HUES6 (cell line): Measurements from ENCODE around the gene ADGRV1.
A peak's percentile ranks its signal among the peaks of the same experiment; 100 is the strongest.

Experiments
- H3K27ac ChIP-seq: 2 replicates; pipeline ENCODE4 v1.7.0; 2013; ENCODE audit warnings: low read depth, mild to moderate bottlenecking, low read length, inconsistent platforms
- H3K27me3 ChIP-seq: 2 replicates; pipeline ENCODE4 v1.6.1; 2013; ENCODE audit warnings: low read length; ENCODE audit not compliant: control insufficient read depth, insufficient read depth
- H3K36me3 ChIP-seq: 2 replicates; pipeline ENCODE4 v1.6.1; 2013; ENCODE audit warnings: low read length; ENCODE audit not compliant: control insufficient read depth, insufficient read depth
- H3K4me1 ChIP-seq: 2 replicates; pipeline ENCODE4 v1.6.1; 2013; ENCODE audit warnings: low read length; ENCODE audit not compliant: control insufficient read depth, insufficient read depth
- H3K4me3 ChIP-seq: 2 replicates; pipeline ENCODE4 v1.5.1; 2013; ENCODE audit warnings: low read depth, low read length
- H3K9ac ChIP-seq: one replicate; pipeline ENCODE4 v1.6.1; 2013; ENCODE audit warnings: mild to moderate bottlenecking, low read length
- H3K9me3 ChIP-seq: 2 replicates; pipeline ENCODE4 v1.6.1; 2013; ENCODE audit warnings: low read depth, low read length; ENCODE audit not compliant: control insufficient read depth, insufficient read depth

The ADGRV1 gene

GRCh38 chr5:91177639-91178038 is 619.0 kb downstream of the ADGRV1 start:
- Histone ChIP-seq H3K9me3 (no peaks in the 10 kb centered on the region), H3K27ac (no peak overlapping the region), H3K4me1 (no peaks in the 10 kb centered on the region; the same call in 1 of the 2 replicates), H3K9ac (no peak overlapping the region), H3K4me3 (no peak overlapping the region), H3K27me3 (no peaks in the 10 kb centered on the region), H3K36me3 (no peaks in the 10 kb centered on the region)

GRCh38 chr5:91178461-91178860 is 619.9 kb downstream of the ADGRV1 start:
- no peaks in the 10 kb centered on the region for H3K27me3 ChIP-seq
- H3K9ac ChIP-seq, result no peak overlapping the region
- H3K9me3 ChIP-seq, result no peaks in the 10 kb centered on the region
- H3K4me3 ChIP-seq, result no peak overlapping the region
- no peaks in the 10 kb centered on the region for H3K36me3 ChIP-seq
- H3K27ac ChIP-seq, result no peak overlapping the region
- H3K4me1 ChIP-seq, result peaks cover 4% of the 10 kb centered on the region

DNA sequence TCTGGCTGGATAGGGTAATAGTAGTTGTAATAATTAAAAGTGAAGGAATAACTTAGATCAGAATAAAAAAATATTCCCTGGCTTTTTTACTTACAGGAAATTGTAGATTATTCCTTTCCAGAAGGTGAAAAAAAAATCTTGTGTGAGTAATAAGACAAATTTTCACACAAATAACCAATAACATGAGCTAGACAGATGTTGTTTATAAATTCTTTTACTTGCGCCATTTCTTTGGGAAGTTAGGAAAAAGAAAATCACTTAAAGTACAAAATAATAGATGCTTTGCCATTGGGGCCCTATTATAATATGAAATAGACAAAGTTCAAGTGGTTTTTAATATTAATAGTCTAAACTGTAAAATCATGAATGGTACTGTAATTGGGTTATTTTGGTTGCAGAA is 620.4 kb downstream of the ADGRV1 start:
- Histone ChIP-seq H3K9ac (no peak overlapping the region), H3K27me3 (no peaks in the 10 kb centered on the region), H3K4me1 (peaks cover 10% of the 10 kb centered on the region), H3K4me3 (no peak overlapping the region), H3K27ac (no peak overlapping the region), H3K36me3 (no peaks in the 10 kb centered on the region), H3K9me3 (no peaks in the 10 kb centered on the region)

GRCh38 chr5:91180506-91180905 is 621.9 kb downstream of the ADGRV1 start:
- Histone ChIP-seq H3K9me3 (no peaks in the 10 kb centered on the region), H3K27me3 (no peaks in the 10 kb centered on the region), H3K4me3 (no peak overlapping the region), H3K9ac (no peak overlapping the region), H3K27ac (no peak overlapping the region), H3K4me1 (peaks cover 10% of the 10 kb centered on the region), H3K36me3 (no peaks in the 10 kb centered on the region)

- Histone ChIP-seq H3K27me3 (no peaks in the 10 kb centered on the region), H3K36me3 (no peaks in the 10 kb centered on the region), H3K27ac (no peak overlapping the region), H3K9ac (no peak overlapping the region), H3K4me3 (no peak overlapping the region), H3K9me3 (no peaks in the 10 kb centered on the region), H3K4me1 (peaks cover 10% of the 10 kb centered on the region)
Observed at GRCh38 chr5:91182763-91183162, 624.2 kb downstream of the ADGRV1 start.

DNA sequence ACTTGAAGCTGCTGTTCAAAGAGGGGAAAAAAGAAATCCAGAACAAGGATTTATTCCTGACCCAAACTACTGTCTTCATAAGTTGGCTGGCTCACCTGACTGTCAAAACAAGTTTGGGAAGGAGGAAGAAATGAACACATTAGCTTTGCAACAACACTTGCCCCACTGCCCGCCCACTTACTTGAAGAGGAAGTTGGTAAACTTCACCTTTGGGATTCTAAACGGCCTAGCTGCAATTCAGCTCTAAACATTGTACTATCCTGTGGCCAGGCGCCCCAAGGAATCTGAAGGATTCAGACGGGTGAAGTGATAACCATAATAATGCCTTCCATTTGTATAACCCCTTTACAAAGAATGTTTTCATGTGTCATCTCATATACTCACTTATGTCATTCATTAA is 625.1 kb downstream of the ADGRV1 start:
- no peak overlapping the region for H3K4me3 ChIP-seq
- H3K9me3 ChIP-seq, result no peaks in the 10 kb centered on the region
- H3K9ac ChIP-seq, result no peak overlapping the region
- no peaks in the 10 kb centered on the region for H3K36me3 ChIP-seq
- H3K27me3 ChIP-seq, result no peaks in the 10 kb centered on the region
- peaks cover 10% of the 10 kb centered on the region for H3K4me1 ChIP-seq
- peak overlapping the region; percentile 5; the same call in 1 of the 2 replicates for H3K27ac ChIP-seq

- Histone ChIP-seq H3K27me3 (no peaks in the 10 kb centered on the region), H3K4me3 (no peak overlapping the region), H3K36me3 (no peaks in the 10 kb centered on the region), H3K9me3 (no peaks in the 10 kb centered on the region), H3K27ac (no peak overlapping the region), H3K9ac (no peak overlapping the region), H3K4me1 (peaks cover 18% of the 10 kb centered on the region)
Observed at GRCh38 chr5:91186101-91186500, 627.5 kb downstream of the ADGRV1 start.

GRCh38 chr5:91187032-91187431 is 628.4 kb downstream of the ADGRV1 start:
- H3K4me1 ChIP-seq, result peaks cover 18% of the 10 kb centered on the region
- no peaks in the 10 kb centered on the region for H3K9me3 ChIP-seq
- H3K9ac ChIP-seq, result no peak overlapping the region

GRCh38 chr5:91188755-91189154 is 630.2 kb downstream of the ADGRV1 start:
- no peaks in the 10 kb centered on the region for H3K9me3 ChIP-seq
- no peak overlapping the region for H3K9ac ChIP-seq
- no peaks in the 10 kb centered on the region for H3K36me3 ChIP-seq
- no peak overlapping the region for H3K4me3 ChIP-seq
- no peak overlapping the region for H3K27ac ChIP-seq
- peaks cover 11% of the 10 kb centered on the region for H3K4me1 ChIP-seq
- H3K27me3 ChIP-seq, result no peaks in the 10 kb centered on the region

More at GRCh38 chr5:91187032-91187431, 628.4 kb downstream of the ADGRV1 start:
- Histone ChIP-seq H3K36me3 (no peaks in the 10 kb centered on the region), H3K4me3 (no peak overlapping the region), H3K27me3 (no peaks in the 10 kb centered on the region), H3K27ac (no peak overlapping the region)

DNA sequence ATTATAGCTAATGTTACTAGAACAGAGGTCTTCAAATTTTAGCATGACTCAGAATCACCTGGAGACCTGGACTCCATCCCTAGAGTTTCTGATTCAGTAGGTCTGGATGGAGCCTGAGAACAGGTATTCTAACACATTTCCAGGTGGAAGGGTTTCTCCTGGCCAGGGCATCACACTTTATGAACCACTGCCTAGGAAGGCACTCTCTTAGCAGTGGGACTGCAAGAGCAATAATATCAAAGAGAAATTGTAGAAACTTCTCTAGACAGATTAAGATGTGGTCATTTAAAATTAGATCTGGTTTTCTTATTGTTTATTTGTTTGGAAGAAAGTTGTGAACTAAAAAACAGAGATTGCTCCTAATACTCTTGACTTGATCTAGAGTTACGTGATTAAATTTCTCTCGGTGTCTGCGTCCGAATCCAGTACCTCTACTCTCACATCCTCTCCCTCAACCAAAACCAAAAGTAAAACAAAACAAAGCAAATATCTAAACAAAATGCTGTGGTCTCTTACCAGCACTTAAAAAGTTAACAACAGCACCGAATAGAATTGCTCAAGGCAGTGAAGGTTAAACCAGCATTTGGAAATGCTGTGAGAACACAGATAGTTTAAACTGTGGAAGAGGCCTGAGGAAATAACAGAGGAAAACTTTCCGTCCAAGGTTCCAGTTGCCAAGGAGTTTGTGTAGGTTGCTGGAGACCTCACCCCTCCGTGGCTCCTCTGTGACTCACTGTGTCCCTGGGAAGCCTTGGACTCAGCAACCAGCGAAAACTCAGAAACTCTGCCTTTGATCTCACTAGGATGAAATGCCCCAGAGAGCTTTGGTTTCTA is 631.1 kb downstream of the ADGRV1 start:
- Histone ChIP-seq H3K4me3 (no peak overlapping the region), H3K27me3 (no peaks in the 10 kb centered on the region), H3K27ac (no peak overlapping the region), H3K4me1 (peaks cover 8% of the 10 kb centered on the region; the same call in 1 of the 2 replicates), H3K36me3 (no peaks in the 10 kb centered on the region), H3K9me3 (no peaks in the 10 kb centered on the region), H3K9ac (no peak overlapping the region)

GRCh38 chr5:91190314-91190690 is 631.7 kb downstream of the ADGRV1 start:
- Histone ChIP-seq H3K4me1 (peaks cover 8% of the 10 kb centered on the region; the same call in 1 of the 2 replicates), H3K9ac (no peak overlapping the region), H3K9me3 (no peaks in the 10 kb centered on the region), H3K36me3 (no peaks in the 10 kb centered on the region), H3K4me3 (no peak overlapping the region), H3K27ac (no peak overlapping the region), H3K27me3 (no peaks in the 10 kb centered on the region)
